A673 (cell line): Measurements from ENCODE around the gene PIM3.

ENCODE experiments used
- EZH2 ChIP-seq: fragments of 200-600 bp; sonication (generic); IDR thresholded peaks from 2 replicates; pipeline ENCODE4 v1.6.1; 2017; ENCODE audit warnings: borderline replicate concordance, low read depth, mild to moderate bottlenecking, mixed read lengths, antibody characterized with exemption, low read length; ENCODE audit not compliant: poor library complexity, severe bottlenecking
- TF ChIP-seq, protein P1 (sequence below): fragments of 300-800, 200-600 bp; sonication (generic); conservative IDR thresholded peaks from 2 replicates; pipeline ENCODE4 v1.5.1; 2017; ENCODE audit warnings: low read depth, mild to moderate bottlenecking, antibody characterized with exemption, low read length, moderate library complexity, mixed read lengths

DNA sequence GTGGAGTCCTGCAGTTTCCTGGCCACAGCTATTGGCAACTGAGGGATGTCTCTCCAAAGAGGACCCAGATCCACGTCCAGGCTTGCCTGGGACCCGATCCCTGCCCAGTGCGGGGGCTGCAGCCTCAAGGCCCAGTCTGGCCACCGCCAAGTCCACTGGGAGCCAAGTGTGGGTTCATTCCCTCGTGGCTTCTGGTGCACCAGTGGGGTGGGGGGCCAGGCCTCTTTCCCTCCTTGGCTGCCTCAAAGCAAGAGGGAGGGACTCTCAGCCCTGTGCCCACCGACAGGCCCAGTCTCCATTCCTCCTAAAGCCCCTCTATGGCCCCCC lies 13.3 kb upstream of the PIM3 start:
- TF ChIP-seq, protein P1, sequence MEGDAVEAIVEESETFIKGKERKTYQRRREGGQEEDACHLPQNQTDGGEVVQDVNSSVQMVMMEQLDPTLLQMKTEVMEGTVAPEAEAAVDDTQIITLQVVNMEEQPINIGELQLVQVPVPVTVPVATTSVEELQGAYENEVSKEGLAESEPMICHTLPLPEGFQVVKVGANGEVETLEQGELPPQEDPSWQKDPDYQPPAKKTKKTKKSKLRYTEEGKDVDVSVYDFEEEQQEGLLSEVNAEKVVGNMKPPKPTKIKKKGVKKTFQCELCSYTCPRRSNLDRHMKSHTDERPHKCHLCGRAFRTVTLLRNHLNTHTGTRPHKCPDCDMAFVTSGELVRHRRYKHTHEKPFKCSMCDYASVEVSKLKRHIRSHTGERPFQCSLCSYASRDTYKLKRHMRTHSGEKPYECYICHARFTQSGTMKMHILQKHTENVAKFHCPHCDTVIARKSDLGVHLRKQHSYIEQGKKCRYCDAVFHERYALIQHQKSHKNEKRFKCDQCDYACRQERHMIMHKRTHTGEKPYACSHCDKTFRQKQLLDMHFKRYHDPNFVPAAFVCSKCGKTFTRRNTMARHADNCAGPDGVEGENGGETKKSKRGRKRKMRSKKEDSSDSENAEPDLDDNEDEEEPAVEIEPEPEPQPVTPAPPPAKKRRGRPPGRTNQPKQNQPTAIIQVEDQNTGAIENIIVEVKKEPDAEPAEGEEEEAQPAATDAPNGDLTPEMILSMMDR: no peak
- no peak for TF ChIP-seq EZH2
